ENCODE data around the gene ELK3.

The ELK3 gene

GRCh38 chr12:96238336-96239047 lies 44.3 kb downstream of the ELK3 start:
- FAIRE-seq (no peak), DNase-seq (ENCODE audit: insufficient read length) (no peak)
- no peak for TF ChIP-seq POLR2AphosphoS5 (IDR thresholded peaks at IDR 0.05; ENCODE audit: low read depth, low read length)
- TF ChIP-seq POLR2A (IDR thresholded peaks at IDR 0.05; ENCODE audit: low read depth, low read length), result no peak
- no peak for TF ChIP-seq TAF1 (IDR thresholded peaks at IDR 0.05; ENCODE audit: borderline replicate concordance, low read depth, low read length)

GRCh38 chr12:96239711-96240635 lies 45.8 kb downstream of the ELK3 start:
- TF ChIP-seq POLR2AphosphoS5 (IDR thresholded peaks at IDR 0.05; ENCODE audit: low read depth, low read length), result no peak
- no peak for TF ChIP-seq TAF1 (IDR thresholded peaks at IDR 0.05; ENCODE audit: borderline replicate concordance, low read depth, low read length)
- TF ChIP-seq POLR2A (IDR thresholded peaks at IDR 0.05; ENCODE audit: low read depth, low read length), result no peak
- FAIRE-seq (no peak), DNase-seq (ENCODE audit: insufficient read length) (no peak)

- DNase-seq (ENCODE audit: insufficient read length), result no peak
- FAIRE-seq, result no peak
- no peak for TF ChIP-seq TAF1 (IDR thresholded peaks at IDR 0.05; ENCODE audit: borderline replicate concordance, low read depth, low read length)
Observed at GRCh38 chr12:96240656-96241055, 46.5 kb downstream of the ELK3 start.

- FAIRE-seq (no peak), DNase-seq (ENCODE audit: insufficient read length) (no peak)
- TF ChIP-seq POLR2A (IDR thresholded peaks at IDR 0.05; ENCODE audit: low read depth, low read length), result no peak
- TF ChIP-seq TAF1 (IDR thresholded peaks at IDR 0.05; ENCODE audit: borderline replicate concordance, low read depth, low read length), result no peak
- no peak for TF ChIP-seq POLR2AphosphoS5 (IDR thresholded peaks at IDR 0.05; ENCODE audit: low read depth, low read length)
Observed at GRCh38 chr12:96241431-96241830, 47.3 kb downstream of the ELK3 start.

- FAIRE-seq (no peak), DNase-seq (ENCODE audit: insufficient read length) (no peak)
- TF ChIP-seq POLR2AphosphoS5 (IDR thresholded peaks at IDR 0.05; ENCODE audit: low read depth, low read length) (no peak), POLR2A (IDR thresholded peaks at IDR 0.05; ENCODE audit: low read depth, low read length) (no peak), TAF1 (IDR thresholded peaks at IDR 0.05; ENCODE audit: borderline replicate concordance, low read depth, low read length) (no peak)
Observed at GRCh38 chr12:96241846-96242256, 47.7 kb downstream of the ELK3 start.

GRCh38 chr12:96242597-96242996 lies 48.4 kb downstream of the ELK3 start:
- FAIRE-seq (no peak), DNase-seq (ENCODE audit: insufficient read length) (no peak)
- TF ChIP-seq POLR2A (IDR thresholded peaks at IDR 0.05; ENCODE audit: low read depth, low read length) (no peak), TAF1 (IDR thresholded peaks at IDR 0.05; ENCODE audit: borderline replicate concordance, low read depth, low read length) (no peak), POLR2AphosphoS5 (IDR thresholded peaks at IDR 0.05; ENCODE audit: low read depth, low read length) (no peak)

GRCh38 chr12:96244826-96245225 lies 50.7 kb downstream of the ELK3 start:
- TF ChIP-seq POLR2A (IDR thresholded peaks at IDR 0.05; ENCODE audit: low read depth, low read length) (no peak), TAF1 (IDR thresholded peaks at IDR 0.05; ENCODE audit: borderline replicate concordance, low read depth, low read length) (no peak), POLR2AphosphoS5 (IDR thresholded peaks at IDR 0.05; ENCODE audit: low read depth, low read length) (no peak)
- DNase-seq (ENCODE audit: insufficient read length) (no peak), FAIRE-seq (no peak)

- FAIRE-seq (no peak), DNase-seq (ENCODE audit: insufficient read length) (no peak)
- TF ChIP-seq TAF1 (IDR thresholded peaks at IDR 0.05; ENCODE audit: borderline replicate concordance, low read depth, low read length) (no peak), POLR2A (IDR thresholded peaks at IDR 0.05; ENCODE audit: low read depth, low read length) (no peak), POLR2AphosphoS5 (IDR thresholded peaks at IDR 0.05; ENCODE audit: low read depth, low read length) (no peak)
Observed at GRCh38 chr12:96246926-96247505, 52.8 kb downstream of the ELK3 start.

GRCh38 chr12:96247563-96247962 lies 53.4 kb downstream of the ELK3 start:
- DNase-seq (ENCODE audit: insufficient read length), result no peak
- no peak for FAIRE-seq

GRCh38 chr12:96248136-96248931 lies 54.2 kb downstream of the ELK3 start:
- FAIRE-seq, result no peak
- DNase-seq (ENCODE audit: insufficient read length), result no peak
- TF ChIP-seq POLR2A (IDR thresholded peaks at IDR 0.05; ENCODE audit: low read depth, low read length) (no peak), POLR2AphosphoS5 (IDR thresholded peaks at IDR 0.05; ENCODE audit: low read depth, low read length) (no peak)

More at GRCh38 chr12:96247563-96247962, 53.4 kb downstream of the ELK3 start:
- no peak for TF ChIP-seq TAF1 (IDR thresholded peaks at IDR 0.05; ENCODE audit: borderline replicate concordance, low read depth, low read length)
- no peak for TF ChIP-seq POLR2A (IDR thresholded peaks at IDR 0.05; ENCODE audit: low read depth, low read length)
- no peak for TF ChIP-seq POLR2AphosphoS5 (IDR thresholded peaks at IDR 0.05; ENCODE audit: low read depth, low read length)
